Activated T-cell treated with anti-CD3 and anti-CD28 coated beads, Interleukin-2, amount 50 U/mL, for 24 hours (primary cell): ENCODE measurements around the gene TLL2.

Experiments
- DNase-seq: peaks from one replicate; pipeline ENCODE4 v3.0.0-alpha.2; 2020
- H3K27ac Mint-ChIP-seq: 2 replicates; pipeline ENCODE4 v1.8.0; 2020; ENCODE audit warnings: mild to moderate bottlenecking, mixed read lengths
- H3K27me3 Mint-ChIP-seq: 2 replicates; pipeline ENCODE4 v1.8.0; 2020; ENCODE audit warnings: mixed read lengths
- H3K36me3 Mint-ChIP-seq: 2 replicates; pipeline ENCODE4 v1.8.0; 2020; ENCODE audit warnings: low read depth, mixed read lengths
- H3K4me1 Mint-ChIP-seq: 2 replicates; pipeline ENCODE4 v1.8.0; 2020; ENCODE audit warnings: low read depth, mixed read lengths
- H3K4me3 Mint-ChIP-seq: 2 replicates; pipeline ENCODE4 v1.8.0; 2020; ENCODE audit warnings: mild to moderate bottlenecking, moderate library complexity, mixed read lengths
- H3K9me3 Mint-ChIP-seq: 2 replicates; pipeline ENCODE4 v1.8.0; 2020; ENCODE audit warnings: mixed read lengths

Gene TLL2

DNA sequence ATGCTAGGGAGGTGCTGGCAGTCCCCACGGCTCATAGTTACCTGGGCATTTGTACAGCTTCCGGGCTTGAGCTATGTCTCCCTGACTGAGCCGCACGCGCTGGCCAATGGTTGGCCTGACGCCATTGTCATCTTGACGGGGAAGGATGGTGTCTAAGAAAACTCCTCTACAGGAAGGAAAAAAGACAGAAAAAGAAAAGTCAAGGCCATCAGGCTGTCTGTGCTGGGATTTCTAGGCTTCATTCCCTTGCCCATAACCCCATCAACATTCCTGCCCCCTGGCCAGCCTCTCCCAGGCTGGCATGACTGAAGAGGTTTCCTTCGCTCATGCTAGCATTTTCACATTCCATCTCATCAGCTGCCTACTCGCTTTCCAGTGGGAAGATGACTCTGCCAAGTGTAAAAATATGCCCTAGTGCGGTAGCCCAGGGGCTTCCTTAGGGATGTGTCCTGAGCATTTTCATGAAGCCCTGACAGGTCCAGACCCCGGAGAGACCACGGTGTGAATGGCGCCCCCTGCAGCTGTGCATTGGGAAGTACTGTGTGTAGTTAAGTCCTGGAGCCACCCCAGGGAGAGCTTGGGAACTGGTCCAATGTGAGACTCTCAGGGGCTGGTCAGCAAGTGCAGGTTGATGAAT, 100.5 kb downstream of the TLL2 start:
- no peaks in the 10 kb centered on the region for H3K36me3 Mint-ChIP-seq
- no peak overlapping the region for H3K27ac Mint-ChIP-seq
- DNase-seq = no peak
- H3K4me1 Mint-ChIP-seq = no peaks in the 10 kb centered on the region
- H3K9me3 Mint-ChIP-seq = no peaks in the 10 kb centered on the region
- H3K27me3 Mint-ChIP-seq = peaks cover 22% of the 10 kb centered on the region
- H3K4me3 Mint-ChIP-seq = no peak overlapping the region

DNA sequence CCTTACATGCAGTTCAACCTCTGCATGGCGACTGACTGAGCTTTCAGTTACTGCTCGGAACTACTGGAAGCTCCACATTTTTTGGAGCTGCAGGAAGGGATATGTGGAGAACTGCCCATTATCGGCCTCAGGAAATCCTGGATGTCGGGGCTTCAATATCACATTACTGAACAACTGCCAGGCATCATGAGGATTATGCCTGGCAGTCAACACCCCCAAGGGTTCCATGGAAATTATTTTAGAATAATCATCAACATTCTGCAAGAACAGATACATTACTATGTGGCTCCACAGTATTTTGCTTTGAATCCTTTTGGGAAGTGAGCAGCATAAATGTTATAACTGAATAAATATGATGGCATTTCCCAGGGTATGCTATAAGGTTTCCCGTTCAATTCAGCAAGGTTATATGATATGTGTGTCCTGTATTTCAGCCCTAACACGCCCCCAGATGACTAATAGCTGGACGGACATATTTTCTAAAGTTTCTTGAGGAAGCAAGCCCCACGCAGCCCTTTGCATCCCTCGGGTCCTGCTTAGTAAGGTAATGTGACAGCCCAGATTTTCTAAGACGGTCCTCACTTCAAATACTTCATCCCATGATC, 101.9 kb downstream of the TLL2 start:
- Mint-ChIP-seq H3K36me3 (no peaks in the 10 kb centered on the region), H3K27me3 (peaks cover 26% of the 10 kb centered on the region), H3K9me3 (no peaks in the 10 kb centered on the region), H3K4me3 (no peak overlapping the region), H3K27ac (no peak overlapping the region), H3K4me1 (no peaks in the 10 kb centered on the region)
- DNase-seq = no peak

DNA sequence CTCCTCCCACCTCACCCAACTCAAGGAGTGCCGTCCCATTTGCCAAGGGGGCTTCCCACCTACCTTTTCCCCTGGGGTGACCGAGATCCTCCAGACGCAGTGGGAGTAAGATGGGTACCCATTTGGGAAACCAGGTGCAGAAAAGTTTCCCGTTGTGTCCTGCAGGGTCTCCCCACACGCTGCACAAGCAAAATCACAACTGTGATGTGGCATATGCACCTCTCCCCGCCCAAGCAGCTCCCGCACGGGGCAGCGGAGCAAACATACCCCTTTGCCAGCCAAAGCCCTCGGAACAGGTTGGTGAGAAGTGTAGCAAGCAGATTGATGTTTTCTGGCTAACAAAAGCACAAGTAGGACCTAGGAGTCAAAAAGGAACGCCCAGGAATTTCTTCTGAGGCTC, 103.4 kb downstream of the TLL2 start:
- Mint-ChIP-seq H3K4me3 (no peak overlapping the region), H3K27ac (no peak overlapping the region), H3K4me1 (no peaks in the 10 kb centered on the region), H3K36me3 (no peaks in the 10 kb centered on the region), H3K9me3 (no peaks in the 10 kb centered on the region), H3K27me3 (peaks cover 37% of the 10 kb centered on the region)
- no peak for DNase-seq

DNA sequence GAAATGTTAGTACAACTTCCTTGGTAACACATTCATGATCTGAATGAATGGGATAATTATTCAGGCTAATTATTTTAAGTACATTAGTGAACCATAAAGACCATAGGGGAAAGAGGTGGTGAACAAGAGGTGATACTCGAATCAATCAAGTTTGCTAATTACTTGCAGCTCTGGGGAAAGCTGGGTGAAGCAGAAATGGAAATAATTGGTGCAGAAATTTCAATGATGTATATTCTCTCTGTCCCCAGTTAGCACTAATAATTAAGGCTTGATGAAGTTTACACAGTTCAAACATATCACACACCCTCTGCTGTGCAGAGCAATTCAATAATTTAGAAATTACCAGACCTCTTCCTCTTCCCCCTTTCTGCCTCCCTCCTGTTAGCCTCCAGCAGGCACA, 105.5 kb downstream of the TLL2 start:
- Mint-ChIP-seq H3K27ac (no peak overlapping the region), H3K4me1 (no peaks in the 10 kb centered on the region), H3K27me3 (peaks cover 37% of the 10 kb centered on the region), H3K9me3 (no peaks in the 10 kb centered on the region), H3K36me3 (no peaks in the 10 kb centered on the region), H3K4me3 (no peak overlapping the region)
- no peak for DNase-seq

- Mint-ChIP-seq H3K27me3 (peaks cover 37% of the 10 kb centered on the region), H3K9me3 (no peaks in the 10 kb centered on the region), H3K4me3 (no peak overlapping the region), H3K36me3 (no peaks in the 10 kb centered on the region), H3K4me1 (no peaks in the 10 kb centered on the region), H3K27ac (no peak overlapping the region)
- no peak for DNase-seq
These were observed 106.1 kb downstream of the TLL2 start for GRCh38 chr10:96407560-96408069.

- no peaks in the 10 kb centered on the region for H3K4me1 Mint-ChIP-seq
- peaks cover 40% of the 10 kb centered on the region for H3K27me3 Mint-ChIP-seq
- no peak for DNase-seq
- H3K36me3 Mint-ChIP-seq = no peaks in the 10 kb centered on the region
- H3K4me3 Mint-ChIP-seq = no peak overlapping the region
- H3K27ac Mint-ChIP-seq = no peak overlapping the region
- no peaks in the 10 kb centered on the region for H3K9me3 Mint-ChIP-seq
These were observed 107.6 kb downstream of the TLL2 start for GRCh38 chr10:96406091-96406490.

GRCh38 chr10:96402417-96403305, 111.1 kb downstream of the TLL2 start:
- peaks cover 46% of the 10 kb centered on the region for H3K27me3 Mint-ChIP-seq
- H3K27ac Mint-ChIP-seq = no peak overlapping the region
- H3K4me3 Mint-ChIP-seq = no peak overlapping the region
- DNase-seq = no peak
- H3K4me1 Mint-ChIP-seq = no peaks in the 10 kb centered on the region
- no peaks in the 10 kb centered on the region for H3K36me3 Mint-ChIP-seq
- no peaks in the 10 kb centered on the region for H3K9me3 Mint-ChIP-seq

- Mint-ChIP-seq H3K4me1 (peaks cover 1% of the 10 kb centered on the region), H3K9me3 (no peaks in the 10 kb centered on the region), H3K36me3 (no peaks in the 10 kb centered on the region), H3K27ac (no peak overlapping the region), H3K27me3 (peaks cover 43% of the 10 kb centered on the region), H3K4me3 (no peak overlapping the region)
- DNase-seq = no peak
These were observed 112.7 kb downstream of the TLL2 start for GRCh38 chr10:96401036-96401435.

DNA sequence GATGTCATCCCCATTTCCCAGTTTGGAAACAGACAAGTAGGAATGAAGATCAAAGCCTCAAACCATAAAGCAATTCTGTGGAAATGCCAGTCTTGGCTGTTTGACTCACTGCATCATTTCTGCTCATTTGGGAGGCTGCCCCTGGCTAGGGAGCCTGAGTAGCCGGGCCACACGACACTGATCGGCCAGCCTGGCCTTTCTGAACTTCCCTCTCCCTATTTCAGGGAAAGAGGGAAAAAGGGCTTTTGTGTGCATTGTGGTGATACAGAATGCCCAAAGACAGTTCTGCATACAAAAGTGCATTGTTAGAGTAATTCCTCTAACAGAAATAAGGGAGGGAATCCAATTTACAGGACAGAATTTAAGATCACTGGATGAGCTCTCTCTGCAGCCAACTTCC, 113.3 kb downstream of the TLL2 start:
- no peak overlapping the region for H3K27ac Mint-ChIP-seq
- peaks cover 40% of the 10 kb centered on the region for H3K27me3 Mint-ChIP-seq
- H3K4me3 Mint-ChIP-seq = no peak overlapping the region
- H3K36me3 Mint-ChIP-seq = no peaks in the 10 kb centered on the region
- no peaks in the 10 kb centered on the region for H3K9me3 Mint-ChIP-seq
- peaks cover 4% of the 10 kb centered on the region for H3K4me1 Mint-ChIP-seq
- DNase-seq = no peak

DNA sequence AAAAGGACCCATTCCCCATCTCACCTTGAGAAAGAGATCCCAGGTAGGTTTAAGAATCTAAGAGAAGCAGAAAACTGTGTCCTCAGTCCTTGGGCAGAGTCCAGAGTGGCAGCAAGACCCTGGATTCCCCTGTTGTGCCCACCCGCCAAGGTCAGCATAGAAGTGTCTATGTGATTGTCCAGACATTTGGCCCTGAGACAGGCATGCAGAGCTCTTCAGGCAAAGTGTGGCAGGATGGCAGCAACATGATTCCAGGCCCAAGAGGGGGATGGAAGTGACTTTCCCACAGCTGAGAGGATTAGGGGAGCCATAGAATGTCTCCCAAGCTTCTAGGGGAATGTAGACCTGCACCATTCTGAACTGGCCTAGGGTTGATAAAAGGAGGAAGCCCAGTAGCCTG, 115.8 kb downstream of the TLL2 start:
- no peaks in the 10 kb centered on the region for H3K36me3 Mint-ChIP-seq
- H3K4me1 Mint-ChIP-seq = peaks cover 4% of the 10 kb centered on the region
- H3K9me3 Mint-ChIP-seq = no peaks in the 10 kb centered on the region
- H3K27ac Mint-ChIP-seq = no peak overlapping the region
- no peak for DNase-seq
- H3K4me3 Mint-ChIP-seq = no peak overlapping the region
- H3K27me3 Mint-ChIP-seq = peaks cover 37% of the 10 kb centered on the region

GRCh38 chr10:96395931-96396877, 117.5 kb downstream of the TLL2 start:
- H3K27ac Mint-ChIP-seq = no peak overlapping the region
- H3K9me3 Mint-ChIP-seq = no peaks in the 10 kb centered on the region
- H3K36me3 Mint-ChIP-seq = no peaks in the 10 kb centered on the region
- H3K27me3 Mint-ChIP-seq = peaks cover 24% of the 10 kb centered on the region
- peak; percentile 71 for DNase-seq
- H3K4me1 Mint-ChIP-seq = peaks cover 4% of the 10 kb centered on the region
- H3K4me3 Mint-ChIP-seq = peak overlapping the region; percentile 22

- peaks cover 5% of the 10 kb centered on the region for H3K27me3 Mint-ChIP-seq
- no peak overlapping the region for H3K4me3 Mint-ChIP-seq
- no peaks in the 10 kb centered on the region for H3K9me3 Mint-ChIP-seq
- no peak overlapping the region for H3K27ac Mint-ChIP-seq
- no peaks in the 10 kb centered on the region for H3K36me3 Mint-ChIP-seq
- DNase-seq = no peak
- no peaks in the 10 kb centered on the region for H3K4me1 Mint-ChIP-seq
These were observed 123.3 kb downstream of the TLL2 start for GRCh38 chr10:96390460-96390864.

GRCh38 chr10:96389785-96390184, 123.9 kb downstream of the TLL2 start:
- Mint-ChIP-seq H3K4me1 (no peaks in the 10 kb centered on the region), H3K27ac (no peak overlapping the region), H3K9me3 (no peaks in the 10 kb centered on the region), H3K27me3 (peaks cover 5% of the 10 kb centered on the region), H3K4me3 (no peak overlapping the region), H3K36me3 (no peaks in the 10 kb centered on the region)
- DNase-seq = no peak

GRCh38 chr10:96387601-96388000, 126.1 kb downstream of the TLL2 start:
- DNase-seq = no peak
- Mint-ChIP-seq H3K4me3 (no peak overlapping the region), H3K9me3 (no peaks in the 10 kb centered on the region), H3K4me1 (no peaks in the 10 kb centered on the region), H3K27ac (no peak overlapping the region), H3K27me3 (peaks cover 5% of the 10 kb centered on the region), H3K36me3 (no peaks in the 10 kb centered on the region)
